K562 (cell line): ENCODE measurements around the gene TIMP1. TPM values are rescaled to one million over a fixed set of nuclear protein-coding genes. Genes with fewer than 3 reads are reported as not detected.

ENCODE experiments used
- DACH1 ChIP-seq: fragments of 450-650 bp; IDR thresholded peaks from 2 replicates; pipeline ENCODE4 v1.6.1; 2018; ENCODE audit not compliant: partially characterized antibody
- EGR1 ChIP-seq: fragments of 450-650 bp; conservative IDR thresholded peaks from 2 replicates; pipeline ENCODE4 v1.6.1; 2017; ENCODE audit warnings: mild to moderate bottlenecking
- HNRNPK ChIP-seq: fragments of 200-400 bp; formaldehyde crosslinking; IDR thresholded peaks from one replicate; pipeline ENCODE4 v1.6.1; 2018; ENCODE audit warnings: mild to moderate bottlenecking, low read depth, low read length; ENCODE audit not compliant: poor library complexity, severe bottlenecking
- POLR2AphosphoS5 ChIP-seq: IDR thresholded peaks from 2 replicates; pipeline ENCODE4 v1.6.1; 2011; ENCODE audit warnings: mild to moderate bottlenecking, low read depth, low read length, moderate library complexity; ENCODE audit not compliant: control insufficient read depth, insufficient read depth
- SLC30A9 ChIP-seq: fragments of 250-450 bp; sonication (Bioruptor Pico); IDR thresholded peaks from 2 replicates; pipeline ENCODE4 v1.8.0; 2022; ENCODE audit warnings: mild to moderate bottlenecking, moderate library complexity
- SP1 ChIP-seq: sonication (generic); formaldehyde crosslinking; IDR thresholded peaks from 2 replicates; pipeline ENCODE4 v1.8.1; 2022; ENCODE audit warnings: mild to moderate bottlenecking, missing genetic modification reagents
- TCFL5 ChIP-seq: fragments of 250-450 bp; sonication (Bioruptor Pico); conservative IDR thresholded peaks from 2 replicates; pipeline ENCODE4 v1.6.1; 2021; ENCODE audit warnings: mild to moderate bottlenecking, moderate library complexity, matching md5 sums
- ZNF146 ChIP-seq: IDR thresholded peaks from one replicate; pipeline ENCODE4 v1.6.1; 2018; ENCODE audit warnings: missing compliant biosample characterization; ENCODE audit not compliant: unreplicated experiment
- ZNF445 ChIP-seq: fragments of 250-450 bp; sonication (Bioruptor Pico); IDR thresholded peaks from 2 replicates; pipeline ENCODE4 v1.4.0; 2020; ENCODE audit warnings: low read depth, mild to moderate bottlenecking, moderate library complexity
- polyA plus RNA-seq, 8 experiments: library from polyadenylated mRNA; depleted of rRNA in 4 of 8; stranded (reverse) in 5 of 8; unstranded in 3 of 8; fragments of >200 nt; fragmentation: Nextera tagmentation in 2 of 8; fragmentation: Illumina TruSeq in 1 of 8; extraction: Ambion mirVana in 2 of 8; extraction: Trizol in 1 of 8; gene quantifications; 2 replicates each; pipeline versions ENCODE4 v1.2.1 to v1.2.3, GENCODE V29; 2011 to 2014; ENCODE audit warnings: inconsistent platforms in 1 of 8, missing spikeins in 1 of 8
- total RNA-seq, 7 experiments: library from RNA; depleted of rRNA in 6 of 7; stranded (reverse); fragments of >200 nt in 6 of 7; fragmentation: Illumina TruSeq in 2 of 7; extraction: Trizol in 2 of 7; gene quantifications; 2 replicates each; pipeline versions ENCODE4 v1.2.1 to v1.2.3, GENCODE V29; 2011 to 2021; ENCODE audit warnings: low replicate concordance in 1 of 7
- TF ChIP-seq, protein P1 (sequence below), 2 experiments: fragments of 450-650 bp; formaldehyde crosslinking in 1 of 2; IDR thresholded peaks; 2 replicates each; pipeline versions ENCODE4 v1.4.0 to v1.6.1; 2014 to 2020; ENCODE audit warnings: mild to moderate bottlenecking in 2 of 2, borderline replicate concordance in 1 of 2, low read depth in 1 of 2
- TF ChIP-seq, protein P2 (sequence below), 2 experiments: fragments of 450-650 bp; conservative IDR thresholded peaks; 2 replicates each; pipeline ENCODE4 v1.6.1; 2017; ENCODE audit warnings: mild to moderate bottlenecking in 2 of 2, moderate library complexity in 2 of 2
- TF ChIP-seq, protein P3 (sequence below): fragments of 200-800 bp; sonication (Bioruptor generic); IDR thresholded peaks from 2 replicates; pipeline ENCODE4 v1.6.1; 2017; ENCODE audit warnings: missing genetic modification characterization, missing compliant biosample characterization
- TF ChIP-seq, protein P4 (sequence below), 3 experiments: IDR thresholded peaks in 2 of 3; conservative IDR thresholded peaks in 1 of 3; 2 replicates each; pipeline ENCODE4 v1.5.1; 2011 to 2012; ENCODE audit warnings: low read length in 3 of 3, mild to moderate bottlenecking in 3 of 3, control low read depth in 2 of 3, improper control_type of control experiment in 1 of 3, inconsistent platforms in 1 of 3, low read depth in 1 of 3, mixed read lengths in 1 of 3, moderate library complexity in 1 of 3; ENCODE audit not compliant: insufficient read depth in 2 of 3

Gene TIMP1
- total and polyA plus RNA-seq, 9 of the 15 experiments (the other 6 are each of a cell fraction or from before 2014, with no cell fraction given): 115 to 699 (median 273) TPM

DNA sequence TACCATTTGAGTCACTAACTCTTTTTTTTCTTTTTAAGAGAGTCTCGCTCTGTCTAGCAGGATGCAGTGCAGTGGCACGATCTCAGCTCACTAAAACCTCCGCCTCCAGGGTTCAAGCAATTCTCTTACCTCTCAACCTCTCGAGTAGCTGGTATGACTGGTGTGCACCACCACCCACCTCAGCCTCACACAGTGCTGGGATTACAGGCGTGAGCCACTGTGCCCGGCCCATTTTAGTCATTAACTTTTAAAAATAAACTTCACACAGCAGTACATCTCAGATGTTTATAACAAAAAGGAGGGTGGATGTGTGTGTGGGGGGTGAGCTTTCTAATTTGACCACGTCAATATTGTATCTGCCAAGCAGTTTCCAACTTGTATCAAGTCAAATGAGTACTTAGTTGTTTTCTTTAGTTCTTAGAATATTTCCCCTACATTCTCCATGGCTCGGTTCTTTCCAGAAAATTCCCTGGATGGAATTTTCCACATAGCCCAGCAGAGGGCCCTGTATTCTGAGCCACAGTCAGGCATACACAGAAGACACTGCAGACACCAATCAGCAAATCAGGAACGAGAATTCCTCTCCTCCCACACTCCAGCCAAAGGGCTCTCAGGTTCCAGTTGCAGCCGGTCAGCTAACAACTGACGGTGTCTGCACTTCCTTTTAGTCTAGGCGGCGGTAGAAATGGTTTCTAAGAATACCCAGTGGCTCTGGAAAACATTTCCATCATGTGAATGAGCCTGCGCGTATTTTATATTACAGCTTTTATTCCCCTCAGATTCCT lies 41.3 kb upstream of the TIMP1 start (continued):
- TF ChIP-seq POLR2AphosphoS5 (peak; percentile 50; the same call in 1 of the 2 replicates), EGR1 (peak; percentile 71), ZNF146 (CRISPR knock-in tag) (no peak), TCFL5 (CRISPR knock-in tag) (no peak), DACH1 (no peak), SLC30A9 (CRISPR knock-in tag) (no peak), HNRNPK (no peak), ZNF445 (CRISPR knock-in tag) (no peak), SP1 (peak; percentile 24; the same call in 1 of the 2 replicates)
- TF ChIP-seq, protein P1, sequence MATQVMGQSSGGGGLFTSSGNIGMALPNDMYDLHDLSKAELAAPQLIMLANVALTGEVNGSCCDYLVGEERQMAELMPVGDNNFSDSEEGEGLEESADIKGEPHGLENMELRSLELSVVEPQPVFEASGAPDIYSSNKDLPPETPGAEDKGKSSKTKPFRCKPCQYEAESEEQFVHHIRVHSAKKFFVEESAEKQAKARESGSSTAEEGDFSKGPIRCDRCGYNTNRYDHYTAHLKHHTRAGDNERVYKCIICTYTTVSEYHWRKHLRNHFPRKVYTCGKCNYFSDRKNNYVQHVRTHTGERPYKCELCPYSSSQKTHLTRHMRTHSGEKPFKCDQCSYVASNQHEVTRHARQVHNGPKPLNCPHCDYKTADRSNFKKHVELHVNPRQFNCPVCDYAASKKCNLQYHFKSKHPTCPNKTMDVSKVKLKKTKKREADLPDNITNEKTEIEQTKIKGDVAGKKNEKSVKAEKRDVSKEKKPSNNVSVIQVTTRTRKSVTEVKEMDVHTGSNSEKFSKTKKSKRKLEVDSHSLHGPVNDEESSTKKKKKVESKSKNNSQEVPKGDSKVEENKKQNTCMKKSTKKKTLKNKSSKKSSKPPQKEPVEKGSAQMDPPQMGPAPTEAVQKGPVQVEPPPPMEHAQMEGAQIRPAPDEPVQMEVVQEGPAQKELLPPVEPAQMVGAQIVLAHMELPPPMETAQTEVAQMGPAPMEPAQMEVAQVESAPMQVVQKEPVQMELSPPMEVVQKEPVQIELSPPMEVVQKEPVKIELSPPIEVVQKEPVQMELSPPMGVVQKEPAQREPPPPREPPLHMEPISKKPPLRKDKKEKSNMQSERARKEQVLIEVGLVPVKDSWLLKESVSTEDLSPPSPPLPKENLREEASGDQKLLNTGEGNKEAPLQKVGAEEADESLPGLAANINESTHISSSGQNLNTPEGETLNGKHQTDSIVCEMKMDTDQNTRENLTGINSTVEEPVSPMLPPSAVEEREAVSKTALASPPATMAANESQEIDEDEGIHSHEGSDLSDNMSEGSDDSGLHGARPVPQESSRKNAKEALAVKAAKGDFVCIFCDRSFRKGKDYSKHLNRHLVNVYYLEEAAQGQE (IDR thresholded peaks at IDR 0.05; ENCODE audit: borderline replicate concordance): peak; percentile 98
- TF ChIP-seq, protein P1 (CRISPR knock-in tag; IDR thresholded peaks at IDR 0.05; ENCODE audit: low read depth): no peak
- TF ChIP-seq, protein P2, sequence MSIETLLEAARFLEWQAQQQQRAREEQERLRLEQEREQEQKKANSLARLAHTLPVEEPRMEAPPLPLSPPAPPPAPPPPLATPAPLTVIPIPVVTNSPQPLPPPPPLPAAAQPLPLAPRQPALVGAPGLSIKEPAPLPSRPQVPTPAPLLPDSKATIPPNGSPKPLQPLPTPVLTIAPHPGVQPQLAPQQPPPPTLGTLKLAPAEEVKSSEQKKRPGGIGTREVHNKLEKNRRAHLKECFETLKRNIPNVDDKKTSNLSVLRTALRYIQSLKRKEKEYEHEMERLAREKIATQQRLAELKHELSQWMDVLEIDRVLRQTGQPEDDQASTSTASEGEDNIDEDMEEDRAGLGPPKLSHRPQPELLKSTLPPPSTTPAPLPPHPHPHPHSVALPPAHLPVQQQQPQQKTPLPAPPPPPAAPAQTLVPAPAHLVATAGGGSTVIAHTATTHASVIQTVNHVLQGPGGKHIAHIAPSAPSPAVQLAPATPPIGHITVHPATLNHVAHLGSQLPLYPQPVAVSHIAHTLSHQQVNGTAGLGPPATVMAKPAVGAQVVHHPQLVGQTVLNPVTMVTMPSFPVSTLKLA (conservative IDR thresholded peaks at IDR 0.05): no peak; a peak in 1 of 4 replicates
- TF ChIP-seq, protein P3, sequence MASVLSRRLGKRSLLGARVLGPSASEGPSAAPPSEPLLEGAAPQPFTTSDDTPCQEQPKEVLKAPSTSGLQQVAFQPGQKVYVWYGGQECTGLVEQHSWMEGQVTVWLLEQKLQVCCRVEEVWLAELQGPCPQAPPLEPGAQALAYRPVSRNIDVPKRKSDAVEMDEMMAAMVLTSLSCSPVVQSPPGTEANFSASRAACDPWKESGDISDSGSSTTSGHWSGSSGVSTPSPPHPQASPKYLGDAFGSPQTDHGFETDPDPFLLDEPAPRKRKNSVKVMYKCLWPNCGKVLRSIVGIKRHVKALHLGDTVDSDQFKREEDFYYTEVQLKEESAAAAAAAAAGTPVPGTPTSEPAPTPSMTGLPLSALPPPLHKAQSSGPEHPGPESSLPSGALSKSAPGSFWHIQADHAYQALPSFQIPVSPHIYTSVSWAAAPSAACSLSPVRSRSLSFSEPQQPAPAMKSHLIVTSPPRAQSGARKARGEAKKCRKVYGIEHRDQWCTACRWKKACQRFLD: no peak
- TF ChIP-seq, protein P4, sequence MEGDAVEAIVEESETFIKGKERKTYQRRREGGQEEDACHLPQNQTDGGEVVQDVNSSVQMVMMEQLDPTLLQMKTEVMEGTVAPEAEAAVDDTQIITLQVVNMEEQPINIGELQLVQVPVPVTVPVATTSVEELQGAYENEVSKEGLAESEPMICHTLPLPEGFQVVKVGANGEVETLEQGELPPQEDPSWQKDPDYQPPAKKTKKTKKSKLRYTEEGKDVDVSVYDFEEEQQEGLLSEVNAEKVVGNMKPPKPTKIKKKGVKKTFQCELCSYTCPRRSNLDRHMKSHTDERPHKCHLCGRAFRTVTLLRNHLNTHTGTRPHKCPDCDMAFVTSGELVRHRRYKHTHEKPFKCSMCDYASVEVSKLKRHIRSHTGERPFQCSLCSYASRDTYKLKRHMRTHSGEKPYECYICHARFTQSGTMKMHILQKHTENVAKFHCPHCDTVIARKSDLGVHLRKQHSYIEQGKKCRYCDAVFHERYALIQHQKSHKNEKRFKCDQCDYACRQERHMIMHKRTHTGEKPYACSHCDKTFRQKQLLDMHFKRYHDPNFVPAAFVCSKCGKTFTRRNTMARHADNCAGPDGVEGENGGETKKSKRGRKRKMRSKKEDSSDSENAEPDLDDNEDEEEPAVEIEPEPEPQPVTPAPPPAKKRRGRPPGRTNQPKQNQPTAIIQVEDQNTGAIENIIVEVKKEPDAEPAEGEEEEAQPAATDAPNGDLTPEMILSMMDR (IDR thresholded peaks at IDR 0.05 in 2 of 3, conservative IDR thresholded peaks at IDR 0.05 in 1 of 3; ENCODE audit: insufficient read depth in 2 of 3, low read depth in 1 of 3, low read length in 3 of 3): peak; percentile 66 to 74 (median 74)
